Parietal lobe (tissue), 1 donor: Measurements from ENCODE around the gene PGRMC1. TPM values are rescaled to one million over a fixed set of nuclear protein-coding genes. Genes with fewer than 3 reads are reported as not detected.

ENCODE experiments used
- total RNA-seq: library from RNA; depleted of rRNA; stranded (reverse); fragments of >200 nt; gene quantifications from one replicate; pipeline ENCODE4 v1.2.3, GENCODE V29; 2014

The PGRMC1 gene
- 140 TPM for total RNA-seq

DNA sequence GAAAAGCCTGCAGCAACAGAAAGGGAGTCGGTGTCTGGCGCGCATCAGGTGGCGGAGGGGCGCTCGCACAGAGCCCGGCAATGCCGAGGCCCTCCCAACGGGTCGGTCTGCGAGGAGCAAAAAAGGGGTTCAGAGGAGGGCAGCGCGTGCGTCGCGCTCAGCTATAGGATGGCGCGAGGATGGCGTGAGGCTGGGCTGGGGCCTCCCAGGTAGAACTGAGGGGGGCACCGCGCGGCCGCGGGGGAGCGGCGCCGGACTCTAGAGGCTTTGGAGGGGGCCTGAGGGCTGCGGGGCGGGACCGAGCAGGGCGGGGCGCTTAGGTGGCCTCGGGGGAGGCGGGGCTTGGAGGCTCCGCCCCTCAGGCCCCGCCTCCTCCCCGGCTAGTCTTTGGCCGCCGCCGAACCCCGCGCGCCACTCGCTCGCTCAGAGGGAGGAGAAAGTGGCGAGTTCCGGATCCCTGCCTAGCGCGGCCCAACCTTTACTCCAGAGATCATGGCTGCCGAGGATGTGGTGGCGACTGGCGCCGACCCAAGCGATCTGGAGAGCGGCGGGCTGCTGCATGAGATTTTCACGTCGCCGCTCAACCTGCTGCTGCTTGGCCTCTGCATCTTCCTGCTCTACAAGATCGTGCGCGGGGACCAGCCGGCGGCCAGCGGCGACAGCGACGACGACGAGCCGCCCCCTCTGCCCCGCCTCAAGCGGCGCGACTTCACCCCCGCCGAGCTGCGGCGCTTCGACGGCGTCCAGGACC is at the start of gene PGRMC1:
Gene PGRMC1, plus strand, starts transcription at position 414 of the 751 bp plus-strand sequence. Its CDS starts 79 bp downstream, at position 493.

Other genes starting within 250 kb of the PGRMC1 start
- gene CT47C1, start 163.3 kb upstream of the PGRMC1 start, total RNA-seq = not detected
- not detected for gene KIAA1210, start 108.5 kb upstream of the PGRMC1 start, total RNA-seq
- gene SLC25A43, start 163.1 kb downstream of the PGRMC1 start, total RNA-seq = 3.8 TPM
- 66.4 TPM for gene SLC25A5, start 232.2 kb downstream of the PGRMC1 start, total RNA-seq